Tibial nerve (tissue), 4 donors: ENCODE results near the gene WDR47. TPM values are rescaled to one million over a fixed set of nuclear protein-coding genes. Genes with fewer than 3 reads are reported as not detected.
"Not testable (repeated sequence)": the region's sequence is repeated elsewhere in the genome, so short reads cannot be mapped to it uniquely, and the experiment has no call there.

Source experiments
- DNase-seq, 2 donors: peaks; one replicate each; pipeline ENCODE4 v3.0.0-alpha.2; 2019; ENCODE audit warnings: low spot score in 2 of 2
- H3K27ac ChIP-seq, 4 donors: fragments of 200-600 bp; sonication (generic) in 3 of 4; one replicate each; pipeline ENCODE4 v1.5.1; 2017 to 2019; ENCODE audit warnings: mild to moderate bottlenecking in 1 of 4
- H3K27me3 ChIP-seq, 2 donors: fragments of 200-600 bp; sonication (generic) in 1 of 2; one replicate each; pipeline versions ENCODE4 v1.5.1 to v1.6.0; 2017 to 2019
- H3K36me3 ChIP-seq, 3 donors: fragments of 200-600 bp; sonication (generic); one replicate each; pipeline ENCODE4 v1.5.1; 2018 to 2019
- H3K4me1 ChIP-seq, 4 donors: fragments of 200-600 bp; sonication (generic) in 3 of 4; one replicate each; pipeline ENCODE4 v1.5.1; 2017 to 2019
- H3K4me3 ChIP-seq, 4 donors: fragments of 200-600 bp; sonication (generic) in 3 of 4; one replicate each; pipeline ENCODE4 v1.5.1; 2017 to 2019; ENCODE audit warnings: mild to moderate bottlenecking in 1 of 4, moderate library complexity in 1 of 4
- H3K9me3 ChIP-seq, 4 donors: fragments of 200-600 bp; sonication (generic) in 3 of 4; one replicate each; pipeline ENCODE4 v1.5.1; 2017 to 2019
- EP300 ChIP-seq, 2 donors: sonication (generic); formaldehyde crosslinking; IDR thresholded peaks; one replicate each; pipeline ENCODE4 v1.6.1; 2017; ENCODE audit warnings: antibody characterized with exemption in 2 of 2, mild to moderate bottlenecking in 1 of 2
- POLR2A ChIP-seq, 2 donors: fragments of 450-650 bp; IDR thresholded peaks; one replicate each; pipeline ENCODE4 v1.6.1; 2017; ENCODE audit warnings: antibody characterized with exemption in 2 of 2, mild to moderate bottlenecking in 2 of 2, moderate library complexity in 2 of 2
- WGBS, 2 donors: methylation state at CpG; one replicate each; pipeline ENCODE4 v1.1.5; 2018; 5-methylcytosine and 5-hydroxymethylcytosine counted together
- small RNA-seq: library from RNA; depleted of rRNA; stranded (forward); fragments of <200 nt; gene quantifications from one replicate; pipeline ENCODE3, GENCODE V24; 2016
- total RNA-seq, 4 donors: library from RNA; depleted of rRNA; stranded (reverse); fragments of >200 nt; gene quantifications; one replicate each; pipeline ENCODE4 v1.1.0, GENCODE V29; 2016
- TF ChIP-seq, protein P1 (sequence below), 5 experiments: fragments of 200-600 bp in 3 of 5; fragments of 450-650 bp in 2 of 5; sonication (generic) in 3 of 5; IDR thresholded peaks; one replicate each; pipeline ENCODE4 v1.5.1; 2016 to 2019; ENCODE audit warnings: antibody characterized with exemption in 5 of 5, mild to moderate bottlenecking in 3 of 5, moderate library complexity in 2 of 5

The WDR47 gene
- total RNA-seq, 4 donors from 2014 or later, result 14.1 to 47.4 (median 17.3) TPM

DNA sequence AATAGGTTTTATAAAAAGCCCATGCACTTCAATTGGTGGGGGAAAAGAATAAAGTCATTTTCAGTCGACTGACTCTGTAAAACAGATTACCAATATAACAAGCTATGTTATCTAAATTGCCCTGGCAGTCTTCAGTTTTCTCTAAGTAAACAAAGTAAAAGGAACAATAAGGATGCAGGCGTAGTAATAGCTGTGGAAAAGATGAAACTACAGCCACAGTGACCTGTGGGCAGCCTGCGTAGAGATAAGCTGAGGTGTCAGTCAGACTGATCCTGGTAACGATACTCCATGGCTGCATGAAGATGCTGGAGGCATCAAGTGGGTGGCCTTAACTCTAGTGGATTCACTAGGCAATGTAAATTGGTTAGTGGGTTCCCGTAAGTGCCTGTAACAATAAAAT, 108.0 kb downstream of the WDR47 start:
- Histone ChIP-seq H3K4me3 (no peak overlapping the region), H3K4me1 (no peaks in the 10 kb centered on the region), H3K27me3 (no peaks in the 10 kb centered on the region), H3K27ac (no peak overlapping the region), H3K36me3 (peaks cover 0 to 94% (median 22%) of the 10 kb centered on the region in 3 donors), H3K9me3 (no peaks in the 10 kb centered on the region)
- no peak for DNase-seq
- 90 to 92% methylated on average over 5 of the region's 5 CpGs for WGBS, 2 donors
- TF ChIP-seq EP300 (IDR thresholded peaks at IDR 0.05) (no peak), POLR2A (IDR thresholded peaks at IDR 0.05) (no peak)
- TF ChIP-seq, protein P1, sequence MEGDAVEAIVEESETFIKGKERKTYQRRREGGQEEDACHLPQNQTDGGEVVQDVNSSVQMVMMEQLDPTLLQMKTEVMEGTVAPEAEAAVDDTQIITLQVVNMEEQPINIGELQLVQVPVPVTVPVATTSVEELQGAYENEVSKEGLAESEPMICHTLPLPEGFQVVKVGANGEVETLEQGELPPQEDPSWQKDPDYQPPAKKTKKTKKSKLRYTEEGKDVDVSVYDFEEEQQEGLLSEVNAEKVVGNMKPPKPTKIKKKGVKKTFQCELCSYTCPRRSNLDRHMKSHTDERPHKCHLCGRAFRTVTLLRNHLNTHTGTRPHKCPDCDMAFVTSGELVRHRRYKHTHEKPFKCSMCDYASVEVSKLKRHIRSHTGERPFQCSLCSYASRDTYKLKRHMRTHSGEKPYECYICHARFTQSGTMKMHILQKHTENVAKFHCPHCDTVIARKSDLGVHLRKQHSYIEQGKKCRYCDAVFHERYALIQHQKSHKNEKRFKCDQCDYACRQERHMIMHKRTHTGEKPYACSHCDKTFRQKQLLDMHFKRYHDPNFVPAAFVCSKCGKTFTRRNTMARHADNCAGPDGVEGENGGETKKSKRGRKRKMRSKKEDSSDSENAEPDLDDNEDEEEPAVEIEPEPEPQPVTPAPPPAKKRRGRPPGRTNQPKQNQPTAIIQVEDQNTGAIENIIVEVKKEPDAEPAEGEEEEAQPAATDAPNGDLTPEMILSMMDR (IDR thresholded peaks at IDR 0.05), result no peak

DNA sequence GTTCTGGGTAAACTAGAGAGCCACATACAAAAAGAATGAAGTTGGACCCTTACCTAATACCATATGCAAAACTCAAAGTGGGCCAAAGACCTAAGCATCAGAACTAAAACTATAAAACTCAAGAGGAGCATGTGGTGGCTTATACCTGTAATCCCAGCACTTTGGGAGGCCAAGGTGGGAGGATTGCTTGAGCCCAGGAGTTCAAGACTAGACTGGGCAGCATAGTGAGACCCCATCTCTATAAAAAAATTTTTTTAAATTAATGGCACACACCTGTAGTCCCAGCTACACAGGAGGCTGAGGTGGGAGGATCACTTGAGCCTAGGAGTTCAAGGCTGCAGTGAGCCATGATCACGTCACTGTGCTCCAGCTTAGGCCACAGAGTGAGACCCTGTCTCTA, 114.3 kb downstream of the WDR47 start:
- peaks cover 0 to 98% (median 7%) of the 10 kb centered on the region in 3 donors for H3K36me3 ChIP-seq
- H3K4me1 ChIP-seq, DNase-seq, H3K4me3 ChIP-seq, H3K27me3 ChIP-seq, H3K9me3 ChIP-seq, H3K27ac ChIP-seq: not testable (repeated sequence)
- 100% methylated on average over 1 of the region's 1 CpG for WGBS, 2 donors

DNA sequence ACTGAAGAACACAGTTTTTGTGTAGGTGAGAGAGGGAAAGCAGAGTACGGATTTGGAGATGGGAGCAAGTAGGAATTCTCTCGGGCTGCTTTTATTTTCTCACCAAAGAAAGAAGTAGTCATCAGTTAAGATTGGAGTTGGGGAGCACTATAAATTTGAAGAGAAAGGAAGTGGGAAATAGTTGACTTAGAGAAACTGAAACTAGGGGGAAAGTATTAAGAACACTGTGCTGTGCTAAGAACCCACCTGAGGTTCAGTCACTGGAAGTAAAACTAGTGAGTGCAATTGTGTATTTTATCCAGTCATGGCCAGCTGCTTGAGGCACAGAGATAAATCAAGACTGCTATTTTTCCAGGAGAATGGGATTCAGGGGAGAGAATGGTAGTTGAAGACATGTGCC, 116.0 kb downstream of the WDR47 start:
- no peaks in the 10 kb centered on the region for H3K27me3 ChIP-seq
- no peak overlapping the region for H3K27ac ChIP-seq
- TF ChIP-seq POLR2A (IDR thresholded peaks at IDR 0.05) (no peak), EP300 (IDR thresholded peaks at IDR 0.05) (no peak)
- no peaks in the 10 kb centered on the region for H3K9me3 ChIP-seq
- no peak for DNase-seq
- H3K4me3 ChIP-seq, result no peak overlapping the region
- peaks cover 0 to 96% (median 7%) of the 10 kb centered on the region in 3 donors for H3K36me3 ChIP-seq
- H3K4me1 ChIP-seq, result no peaks in the 10 kb centered on the region
- WGBS, 2 donors, result 89 to 92% methylated on average over 2 of the region's 2 CpGs

Small RNA genes lying within 50 kb of the gene (small RNA-seq; reads per million reads assigned to genes)
- not detected for gene BX679664.1
- gene BX679664.2, result not detected

Other genes with a start within 250 kb of the WDR47 start
- 1 to 10 TPM in 2 of 4 donors, under 1 TPM in 1, not detected in 1; 0.44 to 5.5 (median 4.6) TPM for gene AKNAD1, start 185.0 kb downstream of the WDR47 start, total RNA-seq
- 10 to 100 TPM; 31.2 to 72.2 (median 45.7) TPM for gene GPSM2, start 165.1 kb downstream of the WDR47 start, total RNA-seq
- 10 to 100 TPM; 24.0 to 29.7 (median 26.2) TPM for gene CLCC1, start 78.6 kb downstream of the WDR47 start, total RNA-seq
- gene TAF13, start 33.9 kb upstream of the WDR47 start, total RNA-seq, result 10 to 100 TPM; 11.4 to 30.8 (median 25.9) TPM
- 10 to 100 TPM; 13.5 to 28.2 (median 19.5) TPM for gene TMEM167B, start 48.7 kb upstream of the WDR47 start, total RNA-seq
- under 1 TPM; 0.20 to 0.90 (median 0.32) TPM for gene ELAPOR1, start 72.0 kb upstream of the WDR47 start, total RNA-seq
- gene SARS1, start 171.8 kb upstream of the WDR47 start, total RNA-seq, result 100 to 1,000 TPM; 118 to 150 (median 137) TPM
- gene CELSR2, start 207.4 kb upstream of the WDR47 start, total RNA-seq, result 10 to 100 TPM; 14.0 to 16.7 (median 16.3) TPM
- 10 to 100 TPM; 33.0 to 62.0 (median 47.4) TPM for gene PSRC1, start 241.0 kb upstream of the WDR47 start, total RNA-seq